ENCODE measurements around the gene THAP3.
"Not testable (repeated sequence)": the region's sequence is repeated elsewhere in the genome, so short reads cannot be mapped to it uniquely, and the experiment has no call there.

The THAP3 gene

DNA sequence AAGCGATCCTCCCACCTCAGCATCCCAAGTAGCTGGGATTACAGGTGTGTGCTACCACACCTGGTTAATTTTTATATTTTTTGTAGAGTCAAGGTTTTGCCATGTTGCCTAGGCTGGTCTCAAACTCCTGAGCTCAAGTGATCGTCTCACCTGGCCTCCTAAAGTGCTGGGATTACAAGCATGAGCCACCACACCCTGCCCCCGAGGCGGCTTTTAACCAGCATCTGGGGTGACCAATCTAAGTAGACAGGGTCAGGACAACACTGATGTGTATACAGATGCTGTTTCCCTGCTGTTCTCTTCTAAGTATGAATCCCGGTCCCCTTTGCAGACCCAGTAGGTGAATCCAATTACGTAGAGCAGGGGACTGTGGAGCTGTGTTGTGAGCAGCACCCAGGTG, 23.9 kb downstream of the THAP3 start:
- FAIRE-seq, result no peak
- DNase-seq (ENCODE audit: insufficient read length, low spot score), result no peak
- no peak for TF ChIP-seq POLR2A (IDR thresholded peaks at IDR 0.05; ENCODE audit: low read depth, low read length)

DNA sequence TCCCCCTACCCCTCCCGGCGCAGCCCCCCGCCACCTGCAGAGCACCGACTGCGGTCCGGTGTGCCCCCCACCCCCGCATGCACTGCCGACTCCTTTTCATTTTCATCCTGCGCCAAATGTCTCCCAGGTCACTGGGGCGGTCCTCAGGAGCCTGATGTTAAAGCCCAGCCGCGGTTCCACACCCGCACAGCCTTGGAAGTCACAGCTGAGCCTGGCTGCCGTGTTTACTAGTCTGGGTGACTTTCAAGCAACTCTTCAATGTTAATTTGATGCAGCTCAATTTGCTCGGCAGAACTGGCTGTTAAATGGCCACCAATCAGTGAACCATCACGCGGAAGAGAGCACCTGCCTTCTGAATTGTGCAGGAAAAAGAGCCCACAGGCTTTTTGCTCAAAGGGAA, 27.2 kb downstream of the THAP3 start:
- DNase-seq (ENCODE audit: insufficient read length, low spot score) (no peak), FAIRE-seq (no peak)
- no peak for TF ChIP-seq POLR2A (IDR thresholded peaks at IDR 0.05; ENCODE audit: low read depth, low read length)

DNA sequence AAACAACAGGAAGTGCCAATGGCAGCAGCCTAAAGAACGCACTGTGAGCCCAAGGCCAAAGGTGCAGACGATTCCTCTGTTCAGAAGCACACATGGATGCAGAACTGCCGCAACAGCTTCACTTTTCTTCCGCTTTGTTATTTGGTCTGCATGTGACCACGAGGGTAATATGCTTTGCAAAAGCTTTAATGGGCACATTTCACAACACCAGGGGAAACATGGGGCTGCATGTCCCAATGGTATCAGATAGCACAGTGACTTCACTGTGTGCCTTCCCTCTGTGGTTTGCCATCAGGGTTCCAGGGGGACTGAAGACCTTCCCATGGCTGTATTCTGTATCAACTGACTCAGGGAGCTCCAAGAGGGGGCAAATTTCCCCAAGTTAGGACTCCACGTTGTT, 28.3 kb downstream of the THAP3 start:
- FAIRE-seq (no peak), DNase-seq (ENCODE audit: insufficient read length, low spot score) (no peak)
- TF ChIP-seq POLR2A (IDR thresholded peaks at IDR 0.05; ENCODE audit: low read depth, low read length), result no peak

DNA sequence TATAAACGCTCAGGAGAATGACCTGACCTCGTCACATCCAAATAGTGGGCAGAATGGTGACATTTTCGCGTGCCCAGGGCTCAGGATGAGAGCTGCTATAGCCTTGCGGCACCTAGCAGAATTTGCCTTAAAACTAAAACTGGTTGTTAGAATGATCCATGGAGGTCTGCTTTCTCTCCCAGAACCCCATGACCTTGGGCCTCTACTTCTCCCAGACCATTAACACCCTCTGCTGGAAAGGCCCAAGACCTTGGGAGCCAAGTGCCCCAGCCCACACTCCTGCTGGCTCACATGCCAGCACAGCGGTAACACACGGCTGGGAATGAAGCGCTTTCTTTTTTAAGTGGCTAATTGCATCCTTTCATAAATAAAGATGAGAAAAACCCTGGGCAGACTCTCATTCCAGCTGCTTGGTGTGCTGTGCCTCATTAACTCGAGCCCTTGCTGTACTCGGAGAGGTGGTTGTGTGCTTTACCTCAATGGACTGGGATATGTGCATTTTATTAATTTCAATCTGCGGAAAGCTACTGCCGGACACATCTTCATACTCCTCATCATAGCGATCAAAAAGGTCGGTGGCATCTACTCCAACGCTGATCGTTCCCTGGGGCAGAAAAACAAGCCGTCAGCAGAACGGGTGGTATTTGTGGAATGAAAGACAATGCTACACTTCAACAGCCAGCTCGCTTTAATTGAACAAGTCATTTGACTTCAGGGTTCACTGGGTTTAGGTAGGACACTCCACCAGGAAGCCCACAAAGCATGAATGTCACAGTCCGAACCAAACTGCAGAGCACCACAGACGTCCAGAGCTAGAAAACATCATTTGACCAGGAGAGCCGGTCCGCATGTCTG, 29.0 kb downstream of the THAP3 start:
- no peak for DNase-seq (ENCODE audit: insufficient read length, low spot score)
- no peak for TF ChIP-seq POLR2A (IDR thresholded peaks at IDR 0.05; ENCODE audit: low read depth, low read length)
- no peak for FAIRE-seq

DNA sequence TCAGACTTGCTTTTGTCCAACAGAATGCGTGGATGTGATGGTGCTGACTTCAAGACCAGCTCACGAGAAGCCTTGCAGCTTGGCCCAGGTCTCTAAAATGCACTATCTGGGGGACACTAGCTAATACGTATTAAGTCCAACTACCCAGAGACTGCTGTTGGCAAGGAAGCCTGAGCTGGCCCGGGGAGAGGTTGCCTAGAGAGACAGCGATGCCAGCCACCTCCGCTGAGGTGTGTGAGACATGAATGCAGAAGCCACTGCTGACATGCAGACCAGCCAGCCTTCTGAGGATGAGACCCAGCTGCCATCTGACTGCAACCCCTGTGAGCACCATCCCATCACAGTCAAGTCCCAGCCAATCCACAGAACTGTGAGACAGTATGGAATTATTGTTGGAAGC, 32.5 kb downstream of the THAP3 start:
- no peak for FAIRE-seq

DNA sequence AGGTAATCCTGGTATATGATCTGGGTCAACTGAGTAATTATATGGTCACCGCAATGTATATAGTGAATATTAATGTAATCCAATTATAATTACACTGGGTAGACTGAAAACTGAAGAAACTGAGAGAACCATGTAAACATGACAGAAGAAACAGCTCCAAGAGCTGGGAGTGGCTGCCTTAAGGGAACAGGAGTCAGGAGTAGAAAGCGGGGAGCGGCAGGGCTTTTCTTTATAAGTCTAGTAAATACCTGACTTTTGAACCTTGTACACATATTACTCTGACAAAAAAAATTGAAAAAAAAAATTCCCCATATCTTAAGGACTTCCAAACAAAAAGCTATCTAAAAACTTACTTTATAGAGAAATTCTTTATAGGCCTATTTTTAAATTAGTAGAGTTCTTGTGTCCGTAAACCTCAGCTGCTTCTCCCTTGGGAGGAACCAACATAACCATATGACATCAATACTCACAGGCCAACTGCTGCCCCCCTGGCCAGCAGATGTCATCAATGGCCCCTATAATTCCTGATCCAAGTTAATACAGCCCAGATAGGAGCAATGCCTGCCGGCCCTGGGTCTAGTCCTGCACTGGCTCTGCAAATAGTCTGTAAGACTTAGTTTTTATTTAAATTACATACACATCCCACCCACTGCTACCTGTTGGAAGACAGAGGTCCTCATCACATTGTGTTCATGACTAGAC, 33.8 kb downstream of the THAP3 start:
- no peak for FAIRE-seq
- no peak for DNase-seq (ENCODE audit: insufficient read length, low spot score)
- no peak for TF ChIP-seq POLR2A (IDR thresholded peaks at IDR 0.05; ENCODE audit: low read depth, low read length)

More for the DNA sequence above, 32.5 kb downstream of the THAP3 start:
- TF ChIP-seq POLR2A (IDR thresholded peaks at IDR 0.05; ENCODE audit: low read depth, low read length), result no peak
- no peak for DNase-seq (ENCODE audit: insufficient read length, low spot score)

DNA sequence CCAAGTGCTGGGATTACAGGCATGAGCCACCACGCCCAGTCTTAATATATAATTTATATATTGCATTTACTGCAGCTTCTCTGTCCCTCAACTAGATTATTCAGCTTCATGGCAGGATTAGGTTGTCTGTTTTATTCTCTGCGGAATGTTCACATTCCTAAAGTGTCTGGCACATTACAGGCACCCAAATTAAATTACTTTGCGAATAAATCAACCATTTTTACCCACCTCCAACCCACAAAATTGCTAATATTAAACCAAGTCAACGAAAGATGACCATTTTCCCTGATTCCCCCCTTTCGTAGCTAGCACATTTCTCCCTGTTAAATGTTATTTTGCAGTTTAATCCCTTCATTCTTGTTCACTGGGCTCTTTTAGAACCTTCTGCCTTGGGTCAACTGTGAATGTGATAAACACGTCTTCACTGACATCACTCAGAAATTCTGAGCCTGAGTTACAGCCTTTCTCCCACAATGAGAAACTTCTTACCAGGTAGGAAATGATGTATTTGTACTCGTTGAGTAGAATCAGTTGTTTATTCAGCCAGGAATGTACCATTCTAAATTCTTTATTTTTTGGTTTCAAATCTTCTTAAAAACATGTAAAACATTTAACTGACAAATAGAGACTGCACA, 35.9 kb downstream of the THAP3 start:
- FAIRE-seq (no peak), DNase-seq (ENCODE audit: insufficient read length, low spot score) (no peak)
- TF ChIP-seq POLR2A (IDR thresholded peaks at IDR 0.05; ENCODE audit: low read depth, low read length), result no peak

DNA sequence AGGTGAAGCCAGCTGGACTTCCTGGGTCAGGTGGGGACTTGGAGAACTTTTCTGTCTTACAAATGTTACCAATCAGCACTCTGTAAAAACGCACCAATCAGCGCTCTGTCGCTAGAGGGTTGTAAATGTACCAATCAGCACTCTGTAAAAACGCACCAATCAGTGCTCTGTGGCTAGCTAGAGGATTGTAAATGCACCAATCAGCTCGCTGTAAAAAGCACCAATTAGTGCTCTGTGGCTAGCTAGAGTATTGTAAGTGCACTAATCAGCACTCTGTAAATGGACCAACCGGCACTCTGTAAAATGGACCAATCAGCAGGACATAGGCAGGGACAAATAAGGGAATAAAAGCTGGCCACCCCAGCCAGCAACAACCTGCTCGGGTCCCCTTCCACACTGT, 37.8 kb downstream of the THAP3 start:
- FAIRE-seq; DNase-seq (ENCODE audit: insufficient read length, low spot score): not testable (repeated sequence)

DNA sequence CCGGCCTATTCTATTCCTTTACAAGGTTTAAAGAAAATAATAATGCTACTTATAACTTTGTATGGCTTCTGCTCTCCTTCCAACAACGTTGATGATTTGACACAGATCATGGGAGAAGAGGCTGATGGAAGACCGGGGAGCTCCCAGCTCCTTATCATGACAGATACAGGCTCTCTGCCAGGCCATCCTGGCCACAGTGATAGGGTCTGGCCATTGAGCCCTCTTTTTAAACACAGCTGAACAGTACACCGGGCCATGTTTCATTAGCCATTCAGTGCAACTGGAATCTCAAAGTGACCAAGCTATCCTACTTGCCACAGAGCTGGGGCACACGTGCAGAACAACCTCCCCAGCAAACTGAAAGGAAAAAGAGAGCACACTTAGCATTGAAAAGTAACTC, 42.0 kb downstream of the THAP3 start:
- no peak for DNase-seq (ENCODE audit: insufficient read length, low spot score)
- no peak for TF ChIP-seq POLR2A (IDR thresholded peaks at IDR 0.05; ENCODE audit: low read depth, low read length)
- no peak for FAIRE-seq

DNA sequence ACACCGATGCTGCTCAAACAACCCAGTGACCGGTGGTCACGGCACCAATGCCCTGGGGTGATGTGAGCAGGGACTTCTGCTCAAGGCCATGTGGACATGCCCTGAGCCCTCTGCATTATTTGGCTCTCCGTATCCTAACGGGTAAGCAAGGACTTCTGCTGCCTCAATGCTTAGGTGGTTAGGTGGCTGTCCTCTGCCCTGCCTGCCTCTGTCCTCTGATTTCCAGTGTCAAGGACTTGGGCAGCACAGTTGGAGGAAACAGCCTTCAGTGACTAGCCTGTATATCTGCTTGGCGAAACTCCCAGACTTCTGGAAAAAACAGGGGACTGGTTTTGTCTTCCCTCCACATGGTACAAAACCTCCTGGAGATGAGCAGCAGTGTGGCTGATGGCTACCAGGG, 42.5 kb downstream of the THAP3 start:
- no peak for TF ChIP-seq POLR2A (IDR thresholded peaks at IDR 0.05; ENCODE audit: low read depth, low read length)
- no peak for DNase-seq (ENCODE audit: insufficient read length, low spot score)
- no peak for FAIRE-seq

DNA sequence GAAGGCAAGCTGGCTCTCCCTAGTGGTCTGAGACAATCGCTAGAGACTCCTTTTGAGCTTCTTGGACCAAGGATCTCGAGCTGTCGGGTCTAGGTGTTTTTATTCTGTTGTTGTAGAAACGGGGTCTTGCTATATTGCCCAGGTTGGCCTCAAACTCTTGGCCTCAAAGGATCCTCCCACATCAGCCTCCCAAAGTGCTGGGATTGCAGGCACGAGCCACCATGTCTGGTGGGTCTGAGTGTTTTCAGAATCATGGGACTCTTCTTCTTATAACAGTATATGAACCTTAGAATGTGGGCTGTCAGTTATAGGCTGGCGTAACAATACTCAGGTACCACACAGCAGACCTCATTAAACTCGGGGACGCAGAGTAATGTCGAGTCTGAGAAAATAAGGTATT, 43.8 kb downstream of the THAP3 start:
- FAIRE-seq, result no peak
- DNase-seq (ENCODE audit: insufficient read length, low spot score), result no peak
- TF ChIP-seq POLR2A (IDR thresholded peaks at IDR 0.05; ENCODE audit: low read depth, low read length), result no peak

DNA sequence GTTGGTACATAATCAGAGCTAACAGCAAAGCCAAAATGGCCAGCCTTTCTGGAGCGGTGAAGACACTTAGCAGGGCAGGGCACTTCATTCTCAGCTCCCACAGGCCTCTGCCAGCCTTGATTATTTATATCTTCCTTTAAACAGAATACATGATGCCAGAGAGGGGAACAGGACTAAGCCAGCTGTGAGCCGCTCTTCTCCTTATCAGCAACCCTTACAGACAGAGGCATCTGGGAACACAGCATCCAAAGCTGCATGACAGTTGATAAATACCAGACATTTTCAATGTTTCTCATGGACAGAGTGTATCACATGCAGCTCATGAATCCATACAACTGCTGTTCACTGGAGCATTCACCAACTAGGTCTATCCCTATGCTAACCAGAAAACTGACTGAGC, 47.9 kb downstream of the THAP3 start:
- no peak for TF ChIP-seq POLR2A (IDR thresholded peaks at IDR 0.05; ENCODE audit: low read depth, low read length)

DNA sequence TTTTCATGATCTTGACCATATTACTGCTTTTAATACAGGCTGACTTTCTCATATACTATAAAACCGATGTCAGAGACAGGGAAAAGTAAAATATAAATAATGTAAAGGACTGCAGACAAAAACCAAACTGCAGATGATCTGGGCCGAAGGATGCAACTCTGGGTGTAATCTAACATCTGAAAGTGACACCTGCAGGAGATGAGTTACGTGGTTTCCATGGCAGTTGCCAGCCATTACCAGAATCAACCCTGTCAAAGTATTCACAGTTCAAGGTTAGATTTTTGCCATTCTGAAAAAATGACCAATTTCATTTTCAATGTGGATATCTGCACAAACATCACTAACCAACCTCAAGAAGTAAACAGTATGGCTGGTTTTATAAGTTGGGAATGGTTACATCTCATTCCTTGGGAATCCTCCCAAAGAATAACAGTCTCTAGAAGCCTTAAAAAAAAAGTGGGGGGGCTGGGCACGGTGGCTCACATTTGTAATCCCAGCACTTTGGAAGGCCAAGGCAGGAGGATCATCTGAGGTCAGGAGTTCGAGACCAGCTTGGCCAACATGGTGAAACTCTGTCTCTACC, 49.2 kb downstream of the THAP3 start:
- TF ChIP-seq POLR2A (IDR thresholded peaks at IDR 0.05; ENCODE audit: low read depth, low read length), result no peak
- no peak for FAIRE-seq
- no peak for DNase-seq (ENCODE audit: insufficient read length, low spot score)

More for the DNA sequence above, 47.9 kb downstream of the THAP3 start:
- DNase-seq (ENCODE audit: insufficient read length, low spot score) (no peak), FAIRE-seq (no peak)

DNA sequence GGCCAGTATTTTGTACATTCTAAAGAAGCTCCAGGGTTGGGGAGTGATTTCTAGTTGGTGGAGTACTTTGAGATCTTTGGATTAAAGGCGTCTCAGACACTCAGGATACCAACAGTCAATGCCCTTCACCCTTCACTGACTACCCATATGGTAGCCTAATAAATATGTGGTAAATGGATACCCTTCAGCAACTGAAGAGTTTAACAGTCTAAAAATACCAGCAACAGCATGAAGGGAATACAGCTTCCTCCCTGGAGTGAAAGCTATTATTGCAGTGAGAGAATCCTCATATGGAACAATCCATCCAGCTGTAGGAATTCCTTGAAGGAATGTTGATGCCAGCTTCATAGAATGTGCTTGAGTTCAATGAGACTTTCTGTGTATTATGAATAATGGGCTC, 50.1 kb downstream of the THAP3 start:
- no peak for TF ChIP-seq POLR2A (IDR thresholded peaks at IDR 0.05; ENCODE audit: low read depth, low read length)
- DNase-seq (ENCODE audit: insufficient read length, low spot score) (no peak), FAIRE-seq (no peak)
